Adipocyte (in vitro differentiated cells): Measurements from ENCODE around the gene LGALS7B.
"Not testable (repeated sequence)": the region's sequence is repeated elsewhere in the genome, so short reads cannot be mapped to it uniquely, and the experiment has no call there.

Source experiments
- DNase-seq: peaks from one replicate; pipeline ENCODE4 v3.0.0-alpha.2; 2015; ENCODE audit warnings: low read depth
- H3K27me3 ChIP-seq: replicated peaks from 2 replicates; pipeline ENCODE4 v1.7.0; 2013; ENCODE audit warnings: mild to moderate bottlenecking, low read length, moderate library complexity; ENCODE audit not compliant: control insufficient read depth, insufficient read depth
- H3K36me3 ChIP-seq: 2 replicates; pipeline ENCODE4 v1.7.0; 2013; ENCODE audit warnings: low read length, mild to moderate bottlenecking, moderate library complexity; ENCODE audit not compliant: control insufficient read depth, insufficient read depth, severe bottlenecking
- H3K4me1 ChIP-seq: 2 replicates; pipeline ENCODE4 v1.7.0; 2013; ENCODE audit warnings: mild to moderate bottlenecking, low read length, moderate library complexity; ENCODE audit not compliant: control insufficient read depth, insufficient read depth
- H3K4me3 ChIP-seq: 2 replicates; pipeline ENCODE4 v1.7.0; 2013; ENCODE audit warnings: mild to moderate bottlenecking, low read length, moderate library complexity
- H3K9ac ChIP-seq: 2 replicates; pipeline ENCODE4 v1.7.0; 2013; ENCODE audit warnings: mild to moderate bottlenecking, low read length, moderate library complexity
- H3K9me3 ChIP-seq: 2 replicates; pipeline ENCODE4 v1.7.0; 2013; ENCODE audit warnings: mild to moderate bottlenecking, low read length, moderate library complexity; ENCODE audit not compliant: control insufficient read depth

LGALS7B gene

GRCh38 chr19:38790507-38791403, 1.8 kb downstream of the LGALS7B start:
- not testable (repeated sequence) for H3K36me3 ChIP-seq, H3K9me3 ChIP-seq, H3K4me1 ChIP-seq, DNase-seq, H3K27me3 ChIP-seq
- peak overlapping the region; percentile 64 for H3K4me3 ChIP-seq
- peak overlapping the region; percentile 58 for H3K9ac ChIP-seq

DNA sequence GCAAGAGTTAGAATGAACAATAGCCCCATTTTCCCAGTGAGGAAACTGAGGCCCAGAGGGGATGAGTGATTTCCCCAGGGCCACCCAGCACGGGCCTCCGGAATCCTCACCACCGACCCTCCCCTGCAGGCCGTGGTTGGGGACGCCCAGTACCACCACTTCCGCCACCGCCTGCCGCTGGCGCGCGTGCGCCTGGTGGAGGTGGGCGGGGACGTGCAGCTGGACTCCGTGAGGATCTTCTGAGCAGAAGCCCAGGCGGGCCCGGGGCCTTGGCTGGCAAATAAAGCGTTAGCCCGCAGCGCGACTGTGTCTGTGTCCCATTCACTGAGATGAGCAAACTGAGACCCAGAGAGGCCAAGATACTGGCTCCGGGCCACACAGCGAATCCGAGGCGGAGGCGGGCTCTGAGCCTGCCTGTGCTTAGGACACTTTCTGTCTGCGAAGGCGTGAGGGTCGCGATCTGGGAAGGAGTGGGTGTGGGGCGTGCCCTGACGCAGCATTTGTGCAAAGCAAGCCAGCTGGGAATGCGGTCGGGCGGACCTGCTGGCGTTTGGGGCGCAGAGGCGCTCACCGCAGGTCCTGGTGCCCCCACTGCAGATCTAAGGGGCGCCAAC, 2.6 kb downstream of the LGALS7B start:
- peak overlapping the region; percentile 64 for H3K4me3 ChIP-seq
- H3K9ac ChIP-seq: peak overlapping the region; percentile 58
- H3K36me3 ChIP-seq, H3K27me3 ChIP-seq, H3K9me3 ChIP-seq, H3K4me1 ChIP-seq, DNase-seq: not testable (repeated sequence)

- DNase-seq: peak; percentile 4
- Histone ChIP-seq H3K9ac (no peak overlapping the region), H3K9me3 (no peaks in the 10 kb centered on the region), H3K4me1 (no peaks in the 10 kb centered on the region), H3K27me3 (no peaks in the 10 kb centered on the region), H3K4me3 (no peak overlapping the region), H3K36me3 (no peaks in the 10 kb centered on the region)
Measured at GRCh38 chr19:38792250-38793111, 3.5 kb downstream of the LGALS7B start.

- Histone ChIP-seq H3K4me1 (no peaks in the 10 kb centered on the region), H3K9ac (no peak overlapping the region), H3K4me3 (no peak overlapping the region), H3K36me3 (no peaks in the 10 kb centered on the region), H3K9me3 (no peaks in the 10 kb centered on the region), H3K27me3 (no peaks in the 10 kb centered on the region)
- DNase-seq: peak; percentile 29
Measured at GRCh38 chr19:38793177-38793576, 4.2 kb downstream of the LGALS7B start.

DNA sequence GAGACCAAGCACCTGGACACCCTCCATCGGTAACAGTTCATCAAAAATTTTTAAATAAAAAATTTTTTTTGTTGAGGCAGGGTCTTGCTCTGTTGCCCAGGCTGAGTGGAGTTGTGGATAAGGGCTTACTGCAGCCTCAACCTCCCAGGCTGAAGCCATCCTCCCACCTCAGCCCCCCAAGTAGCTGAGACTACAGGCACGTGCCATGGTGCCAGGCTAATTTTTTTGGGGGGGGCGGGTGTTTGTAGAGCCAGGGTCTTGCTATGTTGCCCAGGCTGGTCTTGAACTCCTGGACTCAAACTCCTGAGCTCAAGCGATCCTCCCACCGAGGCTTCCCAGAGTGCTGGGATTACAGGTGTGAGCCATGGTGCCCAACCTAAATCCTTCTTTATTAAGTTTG, 4.7 kb downstream of the LGALS7B start:
- no peak overlapping the region for H3K9ac ChIP-seq
- no peak overlapping the region for H3K4me3 ChIP-seq
- no peak for DNase-seq
- H3K4me1 ChIP-seq: no peaks in the 10 kb centered on the region
- no peaks in the 10 kb centered on the region for H3K9me3 ChIP-seq
- H3K36me3 ChIP-seq: no peaks in the 10 kb centered on the region
- H3K27me3 ChIP-seq: no peaks in the 10 kb centered on the region

- Histone ChIP-seq H3K9me3 (no peaks in the 10 kb centered on the region), H3K27me3 (no peaks in the 10 kb centered on the region), H3K4me3 (no peak overlapping the region), H3K9ac (no peak overlapping the region), H3K4me1 (no peaks in the 10 kb centered on the region), H3K36me3 (no peaks in the 10 kb centered on the region)
- DNase-seq: no peak
Measured at GRCh38 chr19:38795549-38795948, 6.5 kb downstream of the LGALS7B start.

DNA sequence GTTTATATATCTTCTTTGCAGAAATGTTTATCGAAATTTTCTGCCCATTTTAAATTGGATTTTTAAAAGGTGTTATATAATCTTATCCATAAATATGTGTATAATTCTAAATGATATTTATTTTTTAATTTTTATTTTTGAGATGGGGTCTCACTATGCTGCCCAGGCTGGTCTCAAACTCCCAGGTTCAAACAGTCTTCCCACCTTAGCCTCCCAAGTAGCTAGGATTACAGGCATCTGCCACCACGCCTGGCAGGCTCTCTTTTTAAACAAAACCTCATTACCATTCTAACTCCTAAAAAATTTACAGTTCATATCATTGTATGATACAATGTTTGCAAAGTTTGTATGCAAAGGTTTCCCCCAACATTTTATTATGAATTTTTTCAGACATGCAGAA, 7.2 kb downstream of the LGALS7B start:
- no peaks in the 10 kb centered on the region for H3K27me3 ChIP-seq
- H3K4me3 ChIP-seq: no peak overlapping the region
- H3K9me3 ChIP-seq: no peaks in the 10 kb centered on the region
- H3K4me1 ChIP-seq: no peaks in the 10 kb centered on the region
- H3K36me3 ChIP-seq: no peaks in the 10 kb centered on the region
- H3K9ac ChIP-seq: no peak overlapping the region
- no peak for DNase-seq

- H3K9me3 ChIP-seq, H3K36me3 ChIP-seq, H3K4me1 ChIP-seq, H3K27me3 ChIP-seq, H3K9ac ChIP-seq, DNase-seq, H3K4me3 ChIP-seq: not testable (repeated sequence)
Measured at GRCh38 chr19:38797781-38798180, 8.8 kb downstream of the LGALS7B start.

DNA sequence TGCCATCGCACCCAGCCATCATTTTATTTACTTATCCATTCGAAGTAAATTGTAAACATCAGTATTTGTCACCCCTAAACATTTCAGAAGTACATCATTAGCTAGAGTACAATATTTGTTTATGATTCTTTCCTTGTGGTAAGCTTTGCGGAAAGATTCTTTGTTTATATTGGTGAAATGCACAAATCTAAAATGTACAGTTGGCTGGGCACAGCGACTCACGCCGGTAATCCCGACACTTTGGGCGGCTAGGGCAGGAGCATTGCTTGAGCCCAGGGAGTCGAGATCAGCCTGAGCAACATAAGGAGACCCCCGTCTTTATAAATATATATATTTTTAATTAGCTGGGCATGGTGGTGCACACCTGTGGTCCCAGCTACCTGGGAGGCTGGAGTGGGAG, 10.1 kb downstream of the LGALS7B start:
- Histone ChIP-seq H3K4me1 (no peaks in the 10 kb centered on the region), H3K9me3 (no peaks in the 10 kb centered on the region), H3K36me3 (no peaks in the 10 kb centered on the region), H3K27me3 (no peaks in the 10 kb centered on the region), H3K4me3 (no peak overlapping the region), H3K9ac (no peak overlapping the region)
- DNase-seq: no peak

DNA sequence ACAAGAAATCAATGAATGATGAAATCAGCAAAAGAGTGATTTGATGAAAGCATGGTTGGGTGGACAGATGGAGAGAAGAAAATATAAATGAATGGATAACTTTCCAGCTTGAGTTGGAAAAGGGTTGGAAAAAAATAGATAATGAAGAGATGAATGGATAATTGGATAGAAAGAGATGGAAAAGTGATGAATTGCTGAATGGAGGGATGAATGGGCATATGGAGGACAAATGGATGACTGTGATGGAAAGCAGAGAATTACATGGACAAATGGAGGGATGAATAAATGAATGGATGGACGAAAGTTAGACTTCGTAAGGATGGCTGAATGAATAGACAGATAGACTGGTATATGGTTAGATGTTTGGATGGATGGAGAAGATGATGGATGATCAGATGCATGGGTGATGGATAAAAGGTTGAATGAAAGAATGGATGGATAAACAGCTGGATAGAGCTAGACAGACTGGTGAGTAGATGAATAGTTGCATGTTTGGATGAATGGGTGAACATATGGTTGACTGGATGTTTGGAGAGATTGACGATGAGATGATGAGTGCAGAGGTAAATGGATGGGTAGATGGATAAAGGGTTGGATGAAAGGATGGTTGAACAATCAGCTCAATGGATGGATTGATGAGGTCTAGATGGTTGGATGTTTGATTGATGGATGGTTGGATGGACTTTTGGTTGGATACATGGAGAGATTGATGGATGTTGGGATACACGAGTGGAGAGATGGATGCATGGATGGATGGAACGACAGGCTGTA, 11.8 kb downstream of the LGALS7B start:
- Histone ChIP-seq H3K36me3 (no peaks in the 10 kb centered on the region), H3K9ac (no peak overlapping the region), H3K27me3 (no peaks in the 10 kb centered on the region), H3K4me3 (no peak overlapping the region), H3K4me1 (no peaks in the 10 kb centered on the region), H3K9me3 (no peaks in the 10 kb centered on the region)
- DNase-seq: no peak
